Measurements from ENCODE around the gene CDK8.
"Not testable (repeated sequence)": the region's sequence is repeated elsewhere in the genome, so short reads cannot be mapped to it uniquely, and the experiment has no call there.

Gene CDK8

GRCh38 chr13:26316095-26316494 lies 62.2 kb downstream of the CDK8 start:
- DNase-seq (ENCODE audit: low spot score): not testable (repeated sequence)

- no peak for DNase-seq (ENCODE audit: low spot score)
These were observed 66.8 kb downstream of the CDK8 start for GRCh38 chr13:26320766-26321165.

GRCh38 chr13:26323127-26323526 lies 69.2 kb downstream of the CDK8 start:
- DNase-seq (ENCODE audit: low spot score): no peak

GRCh38 chr13:26323764-26324163 lies 69.8 kb downstream of the CDK8 start:
- DNase-seq (ENCODE audit: low spot score): no peak

- DNase-seq (ENCODE audit: low spot score): no peak
These were observed 70.4 kb downstream of the CDK8 start for GRCh38 chr13:26324294-26324693.

GRCh38 chr13:26324867-26325266 lies 70.9 kb downstream of the CDK8 start:
- DNase-seq (ENCODE audit: low spot score): no peak

- no peak for DNase-seq (ENCODE audit: low spot score)
These were observed 71.9 kb downstream of the CDK8 start for GRCh38 chr13:26325876-26326275.

- DNase-seq (ENCODE audit: low spot score): no peak
These were observed 72.6 kb downstream of the CDK8 start for GRCh38 chr13:26326562-26326961.

GRCh38 chr13:26327940-26328725 lies 74.2 kb downstream of the CDK8 start:
- DNase-seq (ENCODE audit: low spot score): peak; percentile 71

- no peak for DNase-seq (ENCODE audit: low spot score)
These were observed 81.2 kb downstream of the CDK8 start for GRCh38 chr13:26335158-26335557.

GRCh38 chr13:26340807-26341206 lies 86.9 kb downstream of the CDK8 start:
- DNase-seq (ENCODE audit: low spot score): no peak

GRCh38 chr13:26342898-26343297 lies 89.0 kb downstream of the CDK8 start:
- DNase-seq (ENCODE audit: low spot score): no peak

- DNase-seq (ENCODE audit: low spot score): no peak
These were observed 89.9 kb downstream of the CDK8 start for GRCh38 chr13:26343816-26344215.

- no peak for DNase-seq (ENCODE audit: low spot score)
These were observed 91.1 kb downstream of the CDK8 start for GRCh38 chr13:26344980-26345379.

GRCh38 chr13:26348966-26349365 lies 95.0 kb downstream of the CDK8 start:
- DNase-seq (ENCODE audit: low spot score): no peak

GRCh38 chr13:26362261-26362660 lies 108.3 kb downstream of the CDK8 start:
- no peak for DNase-seq (ENCODE audit: low spot score)

GRCh38 chr13:26370553-26370952 lies 116.6 kb downstream of the CDK8 start:
- DNase-seq (ENCODE audit: low spot score): no peak

GRCh38 chr13:26372747-26373146 lies 118.8 kb downstream of the CDK8 start:
- DNase-seq (ENCODE audit: low spot score): no peak

- no peak for DNase-seq (ENCODE audit: low spot score)
These were observed 122.5 kb downstream of the CDK8 start for GRCh38 chr13:26376430-26376829.

- peak; percentile 48 for DNase-seq (ENCODE audit: low spot score)
These were observed 123.1 kb downstream of the CDK8 start for GRCh38 chr13:26377038-26377437.

GRCh38 chr13:26378116-26378515 lies 124.2 kb downstream of the CDK8 start:
- no peak for DNase-seq (ENCODE audit: low spot score)

GRCh38 chr13:26379831-26380230 lies 125.9 kb downstream of the CDK8 start:
- no peak for DNase-seq (ENCODE audit: low spot score)

GRCh38 chr13:26380930-26381329 lies 127.0 kb downstream of the CDK8 start:
- no peak for DNase-seq (ENCODE audit: low spot score)

GRCh38 chr13:26382366-26382765 lies 128.4 kb downstream of the CDK8 start:
- DNase-seq (ENCODE audit: low spot score): no peak

Measured in SW480 (cell line).